Effector CD4-positive, alpha-beta T cell (primary cell): ENCODE results near the gene KCNH2.

Experiments used
- DNase-seq: peaks from one replicate; pipeline ENCODE4 v3.0.0-alpha.2; 2020

The KCNH2 gene

GRCh38 chr7:150958062-150958552 is 20.0 kb downstream of the KCNH2 start:
- no peak for DNase-seq

GRCh38 chr7:150957133-150958020 is 20.7 kb downstream of the KCNH2 start:
- no peak for DNase-seq

- no peak for DNase-seq
These were observed 21.6 kb downstream of the KCNH2 start for GRCh38 chr7:150956395-150957132.

- no peak for DNase-seq
These were observed 22.4 kb downstream of the KCNH2 start for GRCh38 chr7:150955519-150956394.

GRCh38 chr7:150954986-150955518 is 23.1 kb downstream of the KCNH2 start:
- DNase-seq, result no peak

- no peak for DNase-seq
These were observed 23.7 kb downstream of the KCNH2 start for GRCh38 chr7:150954201-150954985.

- no peak for DNase-seq
These were observed 24.8 kb downstream of the KCNH2 start for GRCh38 chr7:150953061-150953997.

- DNase-seq, result no peak
These were observed 25.6 kb downstream of the KCNH2 start for GRCh38 chr7:150952331-150953050.

- DNase-seq, result no peak
These were observed 26.6 kb downstream of the KCNH2 start for GRCh38 chr7:150951521-150951920.

GRCh38 chr7:150951181-150951520 is 27.0 kb downstream of the KCNH2 start:
- no peak for DNase-seq

- no peak for DNase-seq
These were observed 27.5 kb downstream of the KCNH2 start for GRCh38 chr7:150950496-150951180.

GRCh38 chr7:150949971-150950491 is 28.1 kb downstream of the KCNH2 start:
- DNase-seq, result no peak

- DNase-seq, result no peak
These were observed 28.6 kb downstream of the KCNH2 start for GRCh38 chr7:150949564-150949963.

- no peak for DNase-seq
These were observed 29.3 kb downstream of the KCNH2 start for GRCh38 chr7:150948791-150949251.

GRCh38 chr7:150947761-150948651 is 30.1 kb downstream of the KCNH2 start:
- no peak for DNase-seq

GRCh38 chr7:150947241-150947745 is 30.8 kb downstream of the KCNH2 start:
- no peak for DNase-seq

GRCh38 chr7:150946421-150947240 is 31.5 kb downstream of the KCNH2 start:
- no peak for DNase-seq
